Muscle of arm (tissue), 14 donors: ENCODE data around the gene ZFP90. TPM values are rescaled to one million over a fixed set of nuclear protein-coding genes. Genes with fewer than 3 reads are reported as not detected.
"Not testable (repeated sequence)": the region's sequence is repeated elsewhere in the genome, so short reads cannot be mapped to it uniquely, and the experiment has no call there.

ENCODE experiments used
- DNase-seq: peaks from one replicate; pipeline ENCODE4 v3.0.0-alpha.2; 2013
- long read RNA-seq, 11 donors: transcript quantifications; one replicate each; lab custom pipeline, GENCODE V29; 2026
- polyA plus RNA-seq, 12 donors: library from polyadenylated mRNA; unstranded; fragments of 120-200 nt; gene quantifications; one replicate each; pipeline ENCODE4 v1.2.1, GENCODE V29; 2013; ENCODE audit not compliant: insufficient read length in 12 of 12

ZFP90 gene
- polyA plus RNA-seq, result 10 to 100 TPM in 10 of 12 donors, 1 to 10 TPM in 1, not detected in 1; 9.5 to 29.1 (median 18.1) TPM
- long read RNA-seq, donor 1, full-length matches to known transcripts, result 18 of 18 reads
- long read RNA-seq, donor 1, partial matches to known transcripts, result 0 of 18 reads
- long read RNA-seq, donor 1, other reads (novel, unspliced or antisense), result 0 of 18 reads
- long read RNA-seq, donor 2, full-length matches to known transcripts, result 9 of 9 reads
- long read RNA-seq, donor 2, partial matches to known transcripts, result 0 of 9 reads
- long read RNA-seq, donor 2, other reads (novel, unspliced or antisense), result 0 of 9 reads
- long read RNA-seq, donor 3, full-length matches to known transcripts, result 5 of 5 reads
- long read RNA-seq, donor 3, partial matches to known transcripts, result 0 of 5 reads
- long read RNA-seq, donor 3, other reads (novel, unspliced or antisense), result 0 of 5 reads
- long read RNA-seq, donor 4, partial matches to known transcripts, result 0 of 3 reads
- long read RNA-seq, donor 4, other reads (novel, unspliced or antisense), result 0 of 3 reads
- long read RNA-seq, donor 5, full-length matches to known transcripts, result 15 of 15 reads
- long read RNA-seq, donor 5, partial matches to known transcripts, result 0 of 15 reads
- long read RNA-seq, donor 5, other reads (novel, unspliced or antisense), result 0 of 15 reads
- long read RNA-seq, donor 6, full-length matches to known transcripts, result 4 of 4 reads
- long read RNA-seq, donor 6, partial matches to known transcripts, result 0 of 4 reads
- long read RNA-seq, donor 6, other reads (novel, unspliced or antisense), result 0 of 4 reads
- long read RNA-seq, donor 7, full-length matches to known transcripts, result 10 of 10 reads
- long read RNA-seq, donor 7, partial matches to known transcripts, result 0 of 10 reads
- long read RNA-seq, donor 7, other reads (novel, unspliced or antisense), result 0 of 10 reads
- long read RNA-seq, donor 8, full-length matches to known transcripts, result 13 of 13 reads
- long read RNA-seq, donor 8, partial matches to known transcripts, result 0 of 13 reads
- long read RNA-seq, donor 8, other reads (novel, unspliced or antisense), result 0 of 13 reads
- long read RNA-seq, donor 9, full-length matches to known transcripts, result 9 of 9 reads
- long read RNA-seq, donor 9, partial matches to known transcripts, result 0 of 9 reads
- long read RNA-seq, donor 9, other reads (novel, unspliced or antisense), result 0 of 9 reads
- long read RNA-seq, donor 10, full-length matches to known transcripts, result 9 of 9 reads
- long read RNA-seq, donor 10, partial matches to known transcripts, result 0 of 9 reads
- long read RNA-seq, donor 10, other reads (novel, unspliced or antisense), result 0 of 9 reads
- long read RNA-seq, donor 11, transcript ZFP90-212 (1 exons, 3,901 nt), result major isoform, 7 of 8 reads
- long read RNA-seq, donor 11, partial matches to known transcripts, result 0 of 8 reads
- long read RNA-seq, donor 11, other reads (novel, unspliced or antisense), result 0 of 8 reads

DNA sequence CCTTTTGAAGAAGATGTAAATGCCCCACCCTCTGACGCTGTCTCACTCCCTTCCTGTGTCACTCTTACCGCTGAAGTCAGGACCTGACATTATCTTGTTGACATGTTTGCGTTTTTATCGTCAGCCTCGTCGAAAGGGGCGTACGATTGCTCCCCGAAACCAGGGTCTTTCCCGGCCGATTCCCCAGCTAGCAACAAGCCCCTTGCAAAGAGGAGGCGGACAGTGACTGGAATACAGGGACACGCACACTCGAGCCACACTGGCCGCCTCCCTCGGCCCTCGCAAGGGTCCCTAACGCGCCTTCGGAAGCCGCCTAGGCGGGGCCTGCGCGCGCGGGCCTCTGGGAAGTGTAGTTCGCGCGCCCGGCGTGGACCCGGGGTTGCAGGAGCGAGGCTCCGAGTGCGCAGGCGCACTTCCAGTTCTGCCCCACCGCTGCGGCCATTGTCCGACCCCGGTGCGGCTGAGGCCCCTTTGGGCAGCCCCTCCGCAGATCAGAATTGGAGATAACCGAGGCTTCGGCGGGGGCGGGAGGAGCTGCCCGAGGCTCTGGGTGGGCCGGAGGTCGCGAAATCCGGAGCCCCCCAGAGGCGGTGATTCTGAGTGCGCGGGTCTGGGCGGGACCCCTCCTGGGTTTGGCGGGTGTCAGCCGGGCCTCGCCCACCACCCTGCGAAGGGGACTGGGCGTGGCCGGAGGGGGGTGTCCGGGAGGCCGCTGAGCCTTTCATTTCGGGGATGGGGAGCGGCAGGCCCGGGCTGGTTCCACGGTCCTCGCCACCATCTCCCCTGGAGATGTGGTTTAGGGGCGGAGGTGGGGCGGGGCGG lies at the start of gene ZFP90:
Gene ZFP90, plus strand, starts transcription at position 412 of the 822 bp plus-strand sequence. CDS start 502 bp downstream, outside the sequence.
- DNase-seq, result peak; percentile 91

DNA sequence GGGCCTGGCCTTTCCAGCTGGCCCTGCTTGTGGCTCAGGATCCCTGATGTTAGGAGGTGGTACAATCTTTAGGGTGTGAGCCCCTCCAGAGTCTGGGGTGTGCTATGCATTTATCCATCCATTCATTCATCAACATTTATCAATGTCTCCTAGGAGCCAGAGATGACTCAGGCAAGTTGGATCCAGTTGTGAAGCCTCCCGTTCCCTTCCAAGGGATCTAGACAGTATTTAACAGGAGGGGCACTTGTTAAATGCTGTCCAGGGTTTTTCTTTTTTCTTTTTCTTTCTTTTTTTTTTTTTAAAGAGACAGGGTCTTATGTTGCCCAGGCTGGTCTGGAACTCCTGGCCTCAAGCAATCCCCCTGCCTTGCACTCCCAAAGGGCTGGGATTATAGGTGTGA lies 48.7 kb upstream of the ZFP90 start:
- DNase-seq, result no peak

DNA sequence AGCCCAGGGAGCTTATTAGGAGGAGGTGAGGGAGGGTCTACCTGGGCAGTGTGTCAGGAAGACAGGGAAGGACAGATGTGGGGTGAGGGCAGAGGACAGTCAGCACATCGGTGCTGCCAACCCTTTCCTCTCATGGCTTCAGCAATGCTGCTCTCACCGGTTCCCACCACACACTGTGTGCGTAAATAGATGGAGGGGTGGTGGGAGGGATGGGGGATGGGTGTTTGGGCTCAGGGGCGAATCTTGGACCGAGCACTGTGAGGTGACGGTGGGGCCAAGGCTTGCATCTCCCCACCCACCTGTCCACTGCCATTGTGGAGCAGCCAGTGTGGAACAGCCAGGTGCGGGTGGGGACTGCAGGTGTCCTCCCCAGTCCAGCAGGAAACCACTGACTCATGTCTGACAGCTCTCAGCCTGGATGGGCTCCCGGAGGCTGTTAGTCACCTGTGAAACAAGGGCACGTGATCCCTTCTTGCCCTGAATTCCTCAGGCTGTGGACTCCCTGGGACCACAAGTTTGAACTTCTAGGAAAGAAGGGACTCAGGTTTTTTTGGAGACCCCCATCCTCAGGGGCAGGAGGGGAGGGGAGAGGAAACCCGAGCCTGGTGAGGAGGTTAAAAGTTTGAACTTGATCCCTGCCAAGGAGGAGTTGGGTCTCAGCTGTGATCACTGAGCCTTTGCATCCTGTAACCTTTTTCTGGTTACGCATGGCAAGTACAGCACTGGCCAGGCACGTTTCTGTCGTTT lies 48.1 kb upstream of the ZFP90 start:
- DNase-seq, result no peak

DNA sequence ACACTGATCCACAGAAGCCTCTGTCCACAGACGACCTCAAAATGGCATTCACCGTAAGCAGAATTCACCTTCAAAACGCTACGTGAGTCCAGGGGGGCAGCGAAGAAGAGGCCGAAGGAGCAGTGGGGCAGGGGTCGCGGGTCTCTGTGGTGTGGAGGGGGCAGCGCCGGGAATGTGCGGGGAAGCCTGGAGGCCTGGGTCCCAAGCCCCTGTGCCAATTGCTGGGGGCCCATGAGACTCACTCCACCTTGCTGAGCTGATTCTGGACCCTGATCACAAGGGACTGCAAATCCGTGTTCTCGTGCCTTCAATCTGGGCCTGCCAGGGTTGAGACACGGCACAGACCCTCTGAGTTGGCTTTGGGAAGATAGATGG lies 47.5 kb upstream of the ZFP90 start:
- no peak for DNase-seq

DNA sequence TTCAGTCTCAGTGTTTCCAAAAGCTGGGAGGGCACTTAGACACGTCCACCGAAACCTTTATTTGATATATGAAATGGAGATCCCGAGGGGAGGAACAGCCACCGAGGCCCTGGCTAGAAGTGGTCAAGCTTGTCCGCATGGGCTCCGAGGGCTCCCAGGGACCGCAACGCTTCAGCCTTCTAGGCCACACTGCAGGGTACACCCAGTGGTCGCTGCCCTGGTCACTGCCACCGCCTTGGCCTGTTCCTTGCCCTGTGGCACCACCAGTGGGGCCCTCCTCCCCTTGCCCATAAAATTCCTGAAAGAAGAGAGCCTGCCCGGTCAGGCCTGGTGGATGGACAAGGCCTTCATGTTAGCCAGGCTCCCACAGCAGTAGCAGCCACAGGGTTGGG lies 46.9 kb upstream of the ZFP90 start:
- no peak for DNase-seq

DNA sequence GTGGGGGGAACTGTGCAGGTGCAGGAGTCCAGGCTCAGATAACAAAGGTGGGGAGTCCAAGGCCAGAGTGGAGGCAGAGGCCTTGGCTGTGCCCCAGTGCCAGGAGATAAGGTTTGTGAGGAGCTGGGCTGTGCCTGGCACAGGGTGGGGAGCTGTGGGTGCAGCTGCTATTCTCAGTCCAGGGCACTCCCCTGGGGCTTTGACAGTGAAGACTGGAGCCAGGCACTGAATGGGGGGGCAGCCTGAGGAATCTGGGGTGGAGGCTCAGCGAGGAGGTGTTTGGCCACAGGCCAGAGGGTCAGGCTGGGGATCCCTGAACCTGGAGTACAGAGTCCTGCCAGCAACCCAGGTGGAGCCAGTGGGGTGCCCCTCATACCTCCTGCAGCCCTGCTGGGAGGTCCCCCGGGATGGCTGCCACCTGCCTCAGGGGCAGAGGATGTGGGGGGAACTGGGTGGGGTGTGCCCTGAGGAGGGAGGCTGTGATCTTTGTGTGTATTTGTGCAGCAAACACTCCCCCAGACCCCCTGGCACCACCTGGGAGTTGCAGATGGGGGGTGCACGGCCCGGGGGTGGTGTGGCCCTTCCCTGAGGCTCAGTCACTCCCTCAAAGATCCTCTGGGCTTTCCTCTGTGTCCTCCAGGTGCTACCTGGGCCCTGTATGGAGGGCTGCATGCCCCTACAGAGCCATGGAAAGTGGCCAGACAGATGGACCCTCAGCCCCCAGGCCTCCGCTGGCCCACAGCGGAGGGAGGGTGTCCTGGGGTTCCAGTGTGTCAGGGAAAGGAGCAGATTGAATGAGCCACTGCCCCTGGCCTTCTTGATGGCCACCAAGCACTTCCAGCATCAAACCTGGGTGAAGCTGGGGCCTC lies 46.3 kb upstream of the ZFP90 start:
- DNase-seq, result no peak

DNA sequence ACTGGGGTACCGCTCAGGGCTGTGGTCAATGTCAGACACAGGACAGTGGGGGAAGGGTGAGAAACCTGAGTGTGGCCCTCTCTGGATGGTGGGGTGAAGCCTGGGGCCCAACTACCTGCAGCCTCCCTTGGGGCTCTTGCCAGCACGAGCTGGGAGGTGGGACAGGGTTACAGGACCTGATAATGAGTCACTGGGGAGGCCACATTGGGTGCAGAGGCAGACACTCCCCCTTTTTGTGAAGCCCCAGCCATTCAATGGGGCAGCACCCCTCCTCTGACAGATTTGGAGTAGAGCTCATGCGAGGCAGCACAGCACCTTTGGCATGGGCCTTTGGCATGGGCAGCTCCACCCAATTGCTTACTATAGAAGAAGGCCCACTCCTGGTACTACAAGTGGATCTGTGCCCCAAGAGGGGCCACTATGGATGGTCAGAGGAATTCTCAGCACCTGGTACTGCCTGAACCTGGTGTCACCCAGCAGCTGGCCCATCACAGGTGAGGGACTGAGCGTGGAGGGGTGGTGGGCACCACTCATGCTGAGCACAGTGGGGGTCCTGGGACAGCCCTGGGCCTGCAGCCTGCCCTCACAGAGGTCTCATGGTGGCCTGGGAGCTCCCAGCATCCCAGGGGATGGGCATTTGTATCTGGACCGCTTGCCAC lies 45.5 kb upstream of the ZFP90 start:
- no peak for DNase-seq

DNA sequence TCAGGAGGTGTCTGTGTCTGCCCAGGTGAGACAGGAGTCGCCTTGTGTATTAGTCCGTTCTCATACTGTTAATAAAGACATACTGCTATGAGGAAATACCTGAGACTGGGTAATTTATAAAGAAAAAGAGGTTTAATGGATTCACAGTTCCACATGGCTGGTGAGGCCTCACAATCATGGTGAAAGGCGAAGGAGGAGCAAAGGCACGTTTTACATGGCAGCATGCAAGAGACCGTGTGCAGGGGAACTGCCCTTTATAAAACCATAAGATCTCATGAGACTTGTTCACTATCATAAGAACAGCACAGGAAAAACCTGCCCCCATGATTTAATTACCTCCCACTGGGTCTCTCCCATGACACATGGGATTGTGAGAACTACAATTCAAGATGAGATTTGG lies 44.8 kb upstream of the ZFP90 start:
- DNase-seq, result not testable (repeated sequence)

DNA sequence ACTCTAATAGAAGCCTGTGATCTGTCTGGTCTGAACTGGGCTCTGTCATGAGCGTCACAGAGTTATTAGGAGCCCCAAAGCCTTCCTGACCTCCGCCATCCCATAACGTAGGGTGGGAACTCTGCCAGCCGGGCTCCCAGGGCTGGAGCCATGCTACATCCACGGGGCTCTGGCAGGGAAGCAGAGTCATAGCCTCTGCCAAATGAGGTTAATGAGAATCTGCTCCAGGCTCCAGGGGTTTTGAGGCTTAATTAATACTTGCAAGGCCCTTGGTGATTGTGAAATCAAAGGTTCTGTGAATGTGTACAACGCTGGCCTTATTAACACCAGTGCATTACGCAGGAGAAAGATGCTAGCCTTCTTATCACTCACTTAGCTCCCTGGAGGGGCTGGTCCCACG lies 42.4 kb upstream of the ZFP90 start:
- DNase-seq, result no peak

DNA sequence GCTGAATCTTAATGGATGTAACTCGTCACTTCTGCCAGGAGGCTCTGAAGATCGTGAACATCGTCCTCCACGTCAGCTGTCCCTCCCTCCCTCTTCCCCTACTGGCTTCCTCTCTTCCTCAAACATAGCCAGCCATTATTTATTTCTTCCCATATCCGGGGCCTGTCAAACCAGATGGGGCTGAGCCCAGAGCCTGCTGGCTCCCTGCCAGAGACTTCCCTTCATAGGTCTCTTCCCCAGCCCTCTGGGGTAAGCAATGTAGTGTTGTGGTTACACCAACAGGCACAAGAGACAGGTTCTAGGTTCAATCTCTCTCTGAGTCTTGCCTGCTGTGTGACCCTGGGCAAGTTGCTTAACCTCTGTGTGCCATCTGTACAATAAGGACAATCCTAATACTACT lies 40.1 kb upstream of the ZFP90 start:
- DNase-seq, result no peak

DNA sequence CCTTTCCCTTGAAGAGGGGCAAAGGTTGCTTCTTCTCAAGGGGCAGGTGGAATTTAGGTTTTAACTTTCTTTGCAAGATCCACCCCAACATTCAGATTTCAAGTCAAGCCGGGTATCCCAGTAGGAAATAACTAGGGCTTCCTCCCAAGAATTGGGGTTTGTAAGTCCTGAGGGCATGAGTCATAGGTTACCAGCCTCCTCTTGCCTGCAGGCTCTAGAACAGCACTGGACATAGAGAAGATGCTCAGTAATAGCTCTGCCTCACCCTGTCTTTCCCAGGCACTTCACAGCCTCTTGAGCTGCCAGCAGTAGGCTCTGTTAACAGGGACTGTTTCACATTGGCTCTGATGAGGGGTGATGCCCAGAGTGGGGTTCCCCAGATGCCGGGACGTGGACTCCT lies 35.8 kb upstream of the ZFP90 start:
- DNase-seq, result no peak

DNA sequence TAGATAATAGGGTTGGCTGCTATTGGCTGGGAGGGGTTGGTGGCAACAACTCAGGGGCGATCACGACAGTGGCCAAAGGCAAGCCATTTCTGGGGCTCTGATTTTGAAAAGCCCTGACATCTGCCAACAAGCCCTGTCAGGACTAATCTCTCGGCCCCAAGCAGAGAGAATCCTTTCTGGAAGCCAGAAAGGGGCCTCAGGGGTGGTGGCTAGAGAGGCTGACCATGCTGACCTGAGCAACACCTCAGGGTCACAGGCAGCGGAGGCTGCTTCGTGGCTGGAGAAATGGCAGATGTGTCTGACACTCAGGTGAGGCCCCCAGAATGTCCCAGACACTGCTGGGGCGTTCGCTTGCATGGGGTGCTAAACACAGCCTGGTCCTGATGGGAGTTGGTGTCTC lies 35.0 kb upstream of the ZFP90 start:
- DNase-seq, result no peak

DNA sequence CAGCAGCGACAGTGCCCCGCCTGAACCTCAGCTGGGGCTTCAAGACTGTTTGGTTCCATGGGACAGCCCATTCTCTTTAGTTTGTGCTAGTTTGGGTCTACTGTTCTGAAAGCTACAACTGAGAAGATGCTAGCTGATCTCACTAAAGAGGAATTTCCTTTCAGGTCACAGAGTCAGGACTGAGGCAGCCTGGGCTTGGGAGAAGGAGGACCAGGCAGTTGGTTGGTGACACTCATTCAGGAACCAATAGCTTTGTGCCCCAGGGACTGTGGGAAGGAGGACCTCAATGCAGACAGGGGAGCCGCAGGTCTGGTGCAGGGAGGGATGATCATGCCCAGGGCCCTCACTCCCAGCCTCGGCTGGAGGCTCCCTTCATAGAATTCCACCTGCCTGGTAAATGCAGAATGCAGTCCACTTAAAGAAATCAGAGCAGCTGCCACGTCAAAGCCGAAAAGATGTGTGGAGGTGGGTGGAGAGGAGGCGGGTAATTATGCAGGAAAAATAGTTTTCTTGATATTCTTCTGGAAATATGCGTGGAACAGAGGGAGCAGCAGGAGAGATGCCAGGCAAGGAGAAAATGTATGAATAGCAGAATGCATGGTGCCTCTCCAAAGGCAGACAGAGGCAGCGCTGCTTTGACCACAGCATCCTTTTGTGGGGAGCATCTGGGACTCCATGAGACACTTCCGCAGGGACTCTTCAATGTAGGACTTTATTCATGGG lies 32.6 kb upstream of the ZFP90 start:
- no peak for DNase-seq

DNA sequence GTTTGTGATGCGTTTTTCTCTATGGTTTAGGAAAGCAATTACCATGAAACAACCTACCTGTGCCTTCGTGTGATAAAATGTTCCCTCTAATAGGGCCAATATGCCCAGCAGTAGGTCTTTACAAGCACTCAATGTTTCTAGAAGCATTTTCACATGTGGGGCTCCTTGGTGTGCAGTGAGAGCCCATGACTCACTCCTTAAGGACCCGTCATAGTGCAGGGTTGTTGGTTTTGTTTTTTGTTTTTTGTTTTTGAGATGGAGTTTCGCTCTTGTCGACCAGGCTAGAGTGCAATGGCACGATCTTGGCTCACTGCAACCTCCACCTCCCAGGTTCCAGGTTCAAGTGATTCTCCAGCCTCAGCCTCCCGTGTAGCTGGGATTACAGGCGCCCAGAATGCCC lies 31.1 kb upstream of the ZFP90 start:
- no peak for DNase-seq

DNA sequence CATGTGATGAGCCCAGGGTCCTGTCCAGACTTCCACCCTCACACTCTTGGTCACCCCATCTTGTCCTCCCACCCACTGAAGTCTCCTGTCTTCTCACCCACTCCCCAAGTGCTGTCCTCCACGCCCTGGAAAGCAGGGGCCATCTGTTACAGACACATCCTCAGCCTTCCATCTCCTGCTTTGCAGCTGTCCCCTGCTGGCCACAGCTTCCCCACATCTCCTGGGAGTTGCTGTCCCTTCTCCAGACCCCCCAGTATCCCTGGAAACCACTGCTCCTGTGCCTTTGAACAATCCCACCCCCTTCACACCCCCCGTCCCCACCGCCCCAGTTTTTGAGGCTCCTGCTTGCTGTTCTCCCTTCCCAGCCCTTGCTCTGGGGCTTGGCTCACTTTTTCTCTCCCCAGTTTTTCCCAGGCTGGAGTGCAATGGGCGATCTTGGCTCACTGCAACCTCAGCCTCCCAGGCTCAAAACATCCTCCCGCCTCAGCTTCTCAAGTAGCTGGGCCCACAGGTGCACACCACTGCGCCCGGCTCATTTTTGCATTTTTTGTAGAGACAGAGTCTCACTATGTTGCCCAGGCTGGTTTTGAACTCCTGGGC lies 30.4 kb upstream of the ZFP90 start:
- no peak for DNase-seq

DNA sequence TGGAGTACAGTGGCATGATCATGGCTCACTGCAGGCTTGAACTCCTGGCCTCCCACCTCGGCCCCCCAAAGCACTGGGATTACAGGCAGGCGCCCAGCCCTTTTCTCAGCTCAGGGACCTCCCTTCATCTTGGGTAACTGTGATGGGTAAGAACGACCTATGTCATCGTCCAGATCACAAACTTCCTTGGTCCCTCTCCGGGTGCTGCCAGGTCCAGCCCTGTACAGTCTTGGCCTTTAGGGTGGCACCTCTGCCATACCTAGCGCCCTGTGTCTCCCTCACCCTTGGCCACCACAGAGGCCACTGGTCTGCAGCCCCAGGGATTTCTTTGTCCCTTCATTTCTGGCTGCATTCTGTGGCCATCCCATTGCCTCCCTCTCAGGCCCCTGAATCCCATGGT lies 29.7 kb upstream of the ZFP90 start:
- no peak for DNase-seq

DNA sequence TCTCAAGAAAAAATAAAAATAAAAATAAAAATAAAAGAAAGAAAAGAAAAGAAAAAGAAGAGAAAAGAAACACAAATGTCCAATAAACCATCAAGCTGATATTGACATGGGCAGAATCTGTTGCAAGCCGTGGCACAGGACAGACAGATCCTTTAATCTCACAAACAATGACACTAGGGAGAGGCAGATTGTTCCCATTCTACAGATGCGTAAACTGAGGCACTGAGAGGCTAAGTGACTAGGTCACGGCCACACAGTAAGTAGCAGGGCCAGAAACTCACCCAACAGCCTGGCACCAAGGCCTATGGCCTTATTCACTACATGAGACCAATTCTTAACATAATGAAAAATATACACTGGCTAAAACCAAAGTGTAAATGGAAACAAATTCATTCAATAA lies 28.3 kb upstream of the ZFP90 start:
- no peak for DNase-seq
